GM12865 (cell line): ENCODE measurements around the gene IL1RAP.

Experiments used
- DNase-seq: peaks from one replicate; pipeline ENCODE4 v3.0.0; 2010; ENCODE audit warnings: low read depth
- H3K4me3 ChIP-seq: 2 replicates; pipeline ENCODE4 v1.5.1; 2011; ENCODE audit warnings: mild to moderate bottlenecking, low read depth, low read length, control low read depth
- CTCF ChIP-seq: IDR thresholded peaks from 2 replicates; pipeline ENCODE4 v1.5.1; 2011; ENCODE audit warnings: low read length, control low read depth, low read depth, inconsistent platforms; ENCODE audit not compliant: insufficient read depth; ENCODE audit errors: missing control alignments

The IL1RAP gene

GRCh38 chr3:190528706-190529105, 14.8 kb downstream of the IL1RAP start:
- no peak for DNase-seq
- no peak overlapping the region for H3K4me3 ChIP-seq
- no peak for TF ChIP-seq CTCF

- H3K4me3 ChIP-seq, result no peak overlapping the region
- no peak for DNase-seq
- no peak for TF ChIP-seq CTCF
Observed at GRCh38 chr3:190531406-190531805, 17.5 kb downstream of the IL1RAP start.

DNA sequence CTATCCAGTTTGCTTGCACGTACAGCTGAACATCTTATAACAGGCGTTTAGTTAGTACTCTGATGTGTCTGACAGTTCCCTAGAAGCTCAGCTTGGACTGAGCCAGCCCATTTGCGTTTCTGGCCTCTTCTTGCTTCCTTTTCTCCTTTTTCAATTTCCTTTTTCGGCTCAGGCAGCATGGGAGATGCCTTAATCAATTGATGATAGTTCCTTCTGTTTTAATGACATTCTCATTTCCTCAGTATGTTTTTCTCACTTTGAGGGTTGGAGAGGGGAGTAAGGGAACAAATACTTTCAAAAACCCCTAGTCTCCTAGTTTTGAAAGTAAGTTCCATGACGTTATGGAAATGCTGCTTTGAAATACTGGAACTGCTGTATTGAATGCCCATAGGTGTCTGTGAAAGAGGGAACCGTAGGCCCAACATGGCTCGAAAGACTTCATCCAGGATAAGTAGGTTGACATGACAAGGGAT, 18.9 kb downstream of the IL1RAP start:
- no peak for TF ChIP-seq CTCF
- H3K4me3 ChIP-seq, result no peak overlapping the region
- DNase-seq, result no peak

DNA sequence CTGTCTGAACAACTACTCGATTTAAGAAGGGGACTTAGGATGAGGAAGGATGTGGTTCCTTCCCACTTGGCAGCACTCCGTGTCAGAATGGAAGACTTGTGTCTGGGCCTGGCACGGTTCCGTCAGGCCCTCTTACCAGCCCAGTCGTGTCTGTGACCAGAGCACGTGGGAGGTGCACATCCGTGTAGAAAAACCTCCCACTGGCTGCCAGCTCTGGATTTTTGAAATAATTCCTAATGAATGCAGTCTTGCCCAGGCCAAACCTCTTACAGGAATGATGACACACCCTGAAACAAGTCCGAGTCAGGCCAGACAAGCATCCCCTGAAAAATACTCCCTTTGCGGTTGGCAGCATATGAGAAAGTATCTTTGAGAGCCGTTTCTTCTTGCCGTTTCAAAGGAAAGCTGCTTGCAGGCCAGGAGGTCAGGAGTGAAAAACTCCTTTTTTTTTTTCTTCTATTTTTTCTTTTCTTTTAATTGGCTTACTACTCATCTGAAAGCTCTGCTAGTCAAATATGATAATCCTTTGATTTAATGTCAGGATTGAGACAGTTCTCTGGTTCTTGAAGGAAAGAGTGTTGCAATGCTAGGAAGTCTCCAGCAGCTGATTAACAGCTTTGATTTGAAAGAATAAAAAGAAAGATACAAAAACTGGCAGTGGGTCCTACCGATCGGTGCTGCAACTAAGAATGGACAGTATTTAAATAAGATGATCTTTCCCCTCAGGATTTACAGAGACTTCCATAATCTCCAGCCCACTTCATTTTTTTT, 19.8 kb downstream of the IL1RAP start:
- TF ChIP-seq CTCF, result no peak
- no peak for DNase-seq
- H3K4me3 ChIP-seq, result no peak overlapping the region

- H3K4me3 ChIP-seq, result no peak overlapping the region
- no peak for DNase-seq
- TF ChIP-seq CTCF, result no peak
Observed at GRCh38 chr3:190534386-190534785, 20.5 kb downstream of the IL1RAP start.

- no peak for TF ChIP-seq CTCF
- no peak for DNase-seq
- no peak overlapping the region for H3K4me3 ChIP-seq
Observed at GRCh38 chr3:190534986-190535385, 21.1 kb downstream of the IL1RAP start.

DNA sequence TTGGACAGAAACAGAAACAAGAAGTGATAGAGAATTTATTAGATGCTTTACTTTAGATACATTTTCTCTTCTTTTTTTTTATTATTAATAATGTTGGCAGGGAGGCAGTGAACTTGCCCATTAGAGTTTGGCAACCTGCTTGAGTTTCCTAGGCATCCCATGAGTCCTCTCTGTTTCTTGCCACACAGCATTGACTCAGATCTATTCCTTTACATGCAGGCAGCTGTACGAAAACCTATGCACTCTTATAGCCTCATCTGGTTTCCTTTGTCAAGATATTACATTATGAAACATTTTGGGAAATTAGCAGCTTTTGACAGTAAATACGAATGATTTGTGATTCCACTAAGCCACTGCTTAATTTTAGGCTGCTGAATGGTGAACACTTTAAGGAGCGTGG, 23.3 kb downstream of the IL1RAP start:
- H3K4me3 ChIP-seq, result no peak overlapping the region
- DNase-seq, result no peak
- no peak for TF ChIP-seq CTCF
